ENCODE data around the gene ZRANB3. TPM values are rescaled to one million over a fixed set of nuclear protein-coding genes. Genes with fewer than 3 reads are reported as not detected.
"Not testable (repeated sequence)": the region's sequence is repeated elsewhere in the genome, so short reads cannot be mapped to it uniquely, and the experiment has no call there.

ZRANB3 gene
- polyA plus RNA-seq, 4 donors: 7.1 to 10.6 (median 9.0) TPM

DNA sequence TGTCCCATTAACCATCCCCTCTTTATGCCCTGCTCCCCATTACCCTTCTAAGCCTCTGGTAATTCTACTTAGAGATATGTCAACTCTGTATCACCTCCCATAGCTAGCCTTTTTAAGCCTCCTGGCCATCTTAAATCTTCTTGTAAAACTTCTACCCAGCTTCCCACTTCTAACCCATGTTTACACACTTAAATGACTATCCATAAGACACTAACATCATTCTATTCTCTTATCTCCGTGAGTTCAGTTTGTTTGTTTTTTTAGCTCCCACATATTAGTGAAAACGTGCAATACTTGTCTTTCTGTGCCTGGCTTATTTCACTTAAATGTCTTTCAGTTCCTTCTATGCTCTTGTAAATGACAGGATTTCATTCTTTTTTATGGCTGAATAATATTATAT is 436.5 kb downstream of the ZRANB3 start:
- DNase-seq (ENCODE audit: low read depth in 4 of 4, low spot score in 2 of 4): no peak

- DNase-seq (ENCODE audit: low read depth in 4 of 4, low spot score in 2 of 4): no peak
Measured at GRCh38 chr2:135093670-135094330, 437.2 kb downstream of the ZRANB3 start.

- DNase-seq (ENCODE audit: low read depth in 4 of 4, low spot score in 2 of 4): no peak
Measured at GRCh38 chr2:135093193-135093592, 437.8 kb downstream of the ZRANB3 start.

DNA sequence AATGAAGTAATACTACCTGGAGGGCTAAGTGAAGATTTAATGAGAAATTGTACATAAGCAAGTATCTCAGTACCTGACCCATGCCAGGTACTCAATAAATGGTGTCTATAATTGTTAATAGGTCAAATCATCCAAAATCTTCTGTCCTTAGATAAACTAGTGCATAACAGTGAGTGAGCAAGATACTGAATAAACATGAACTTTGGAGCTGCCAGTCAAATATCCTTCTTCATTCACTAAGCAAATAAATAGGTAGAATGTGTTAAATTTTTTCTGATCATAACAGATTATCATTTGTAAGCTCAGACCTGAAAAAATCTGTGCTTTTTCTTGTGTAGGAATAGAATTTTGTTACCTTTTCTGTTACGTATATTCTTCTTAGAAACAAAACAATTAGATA is 439.3 kb downstream of the ZRANB3 start:
- DNase-seq (ENCODE audit: low read depth in 4 of 4, low spot score in 2 of 4): no peak

- DNase-seq (ENCODE audit: low read depth in 4 of 4, low spot score in 2 of 4): not testable (repeated sequence)
Measured at GRCh38 chr2:135089597-135089996, 441.4 kb downstream of the ZRANB3 start.

Other genes with a start within 250 kb of the ZRANB3 start
- 10 to 100 TPM; 30.3 to 42.6 (median 34.1) TPM for gene R3HDM1, start 266 bp upstream of the ZRANB3 start, polyA plus RNA-seq (ENCODE audit: insufficient read length in 4 of 4)
- 100 to 1,000 TPM; 128 to 168 (median 152) TPM for gene UBXN4, start 210.6 kb upstream of the ZRANB3 start, polyA plus RNA-seq (ENCODE audit: insufficient read length in 4 of 4)

Measured in left renal cortex interstitium (tissue), 4 donors.